ENCODE results near the gene MACROD1.

GRCh38 chr11:64005691-64006090 is 160.2 kb downstream of the MACROD1 start:
- TF ChIP-seq EZH2 (IDR thresholded peaks at IDR 0.05; ENCODE audit: borderline replicate concordance) (no peak), CTCF (IDR thresholded peaks at IDR 0.05; ENCODE audit: poor library complexity) (no peak), EZH2phosphoT487 (IDR thresholded peaks at IDR 0.05; ENCODE audit: low read depth, severe bottlenecking, unreplicated experiment) (no peak)

Data from hepatocyte (in vitro differentiated cells).